Endothelial cell of umbilical vein (primary cell): ENCODE results near the gene SLC25A1.

Experiments used
- EZH2 ChIP-seq: IDR thresholded peaks from 2 replicates; pipeline ENCODE4 v1.6.1; 2012; ENCODE audit warnings: borderline replicate concordance, low read depth, mild to moderate bottlenecking, moderate library complexity, low read length, inconsistent platforms; ENCODE audit not compliant: severe bottlenecking
- GATA2 ChIP-seq: IDR thresholded peaks from 2 replicates; pipeline ENCODE4 v1.7.0; 2011; ENCODE audit warnings: low read depth, mild to moderate bottlenecking, moderate library complexity, mixed read lengths, low read length; ENCODE audit not compliant: insufficient read length, insufficient read depth
- JUN ChIP-seq: IDR thresholded peaks from 2 replicates; pipeline ENCODE4 v1.6.1; 2011; ENCODE audit warnings: borderline replicate concordance, low read depth; ENCODE audit not compliant: insufficient read length, insufficient read depth
- POLR2AphosphoS5 ChIP-seq: IDR thresholded peaks from 2 replicates; pipeline ENCODE4 v1.6.1; 2012; ENCODE audit warnings: low read depth, mild to moderate bottlenecking, control low read depth, low read length, moderate library complexity; ENCODE audit not compliant: insufficient read depth
- TF ChIP-seq, protein P1 (sequence below), 2 donors: IDR thresholded peaks; 1 replicate in 1 of 2; 2 replicates in 1 of 2; pipeline ENCODE4 v1.5.1; 2011; ENCODE audit warnings: low read length in 2 of 2, mild to moderate bottlenecking in 2 of 2, moderate library complexity in 2 of 2, control low read depth in 1 of 2, inconsistent platforms in 1 of 2, low read depth in 1 of 2; ENCODE audit not compliant: insufficient read depth in 1 of 2; ENCODE audit errors: extremely low read depth in 1 of 2

DNA sequence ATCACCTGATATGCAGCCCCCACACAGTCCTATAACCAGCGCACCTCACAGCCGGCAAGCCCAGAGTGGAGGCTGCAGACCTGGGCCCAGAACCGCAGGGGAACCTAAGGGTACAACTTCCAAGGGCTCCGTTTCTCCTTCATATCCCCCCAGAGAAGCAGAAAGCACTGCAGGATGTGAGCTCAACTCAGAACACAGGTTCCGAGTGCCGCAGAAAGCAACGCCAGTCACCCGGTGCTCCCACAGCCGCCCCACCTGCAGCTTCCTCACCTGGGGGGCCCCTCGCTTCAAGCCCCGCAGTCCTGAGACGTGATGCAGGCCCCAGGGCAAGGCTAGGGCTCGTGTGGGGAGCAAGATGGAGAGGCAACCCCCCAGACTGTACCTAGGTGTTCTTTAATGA lies 45.0 kb downstream of the SLC25A1 start:
- TF ChIP-seq GATA2 (no peak), EZH2 (no peak), JUN (no peak), POLR2AphosphoS5 (no peak)
- TF ChIP-seq, protein P1, sequence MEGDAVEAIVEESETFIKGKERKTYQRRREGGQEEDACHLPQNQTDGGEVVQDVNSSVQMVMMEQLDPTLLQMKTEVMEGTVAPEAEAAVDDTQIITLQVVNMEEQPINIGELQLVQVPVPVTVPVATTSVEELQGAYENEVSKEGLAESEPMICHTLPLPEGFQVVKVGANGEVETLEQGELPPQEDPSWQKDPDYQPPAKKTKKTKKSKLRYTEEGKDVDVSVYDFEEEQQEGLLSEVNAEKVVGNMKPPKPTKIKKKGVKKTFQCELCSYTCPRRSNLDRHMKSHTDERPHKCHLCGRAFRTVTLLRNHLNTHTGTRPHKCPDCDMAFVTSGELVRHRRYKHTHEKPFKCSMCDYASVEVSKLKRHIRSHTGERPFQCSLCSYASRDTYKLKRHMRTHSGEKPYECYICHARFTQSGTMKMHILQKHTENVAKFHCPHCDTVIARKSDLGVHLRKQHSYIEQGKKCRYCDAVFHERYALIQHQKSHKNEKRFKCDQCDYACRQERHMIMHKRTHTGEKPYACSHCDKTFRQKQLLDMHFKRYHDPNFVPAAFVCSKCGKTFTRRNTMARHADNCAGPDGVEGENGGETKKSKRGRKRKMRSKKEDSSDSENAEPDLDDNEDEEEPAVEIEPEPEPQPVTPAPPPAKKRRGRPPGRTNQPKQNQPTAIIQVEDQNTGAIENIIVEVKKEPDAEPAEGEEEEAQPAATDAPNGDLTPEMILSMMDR (IDR thresholded peaks at IDR 0.05; ENCODE audit: extremely low read depth in 1 of 2, insufficient read depth in 1 of 2, low read depth in 1 of 2, low read length in 2 of 2): no peak
